Lower leg skin (tissue), 4 donors: ENCODE results near the gene FTH1. TPM values are rescaled to one million over a fixed set of nuclear protein-coding genes. Genes with fewer than 3 reads are reported as not detected.
A peak's percentile ranks its signal among the peaks of the same experiment; 100 is the strongest.

Source experiments
- DNase-seq, 2 donors: peaks; one replicate each; pipeline ENCODE4 v3.0.0-alpha.2; 2019; ENCODE audit warnings: low spot score in 2 of 2
- H3K4me3 ChIP-seq: fragments of 200-600 bp; sonication (generic); 2 replicates; pipeline ENCODE4 v1.5.1; 2017; ENCODE audit warnings: mild to moderate bottlenecking, low read depth; ENCODE audit not compliant: poor library complexity, severe bottlenecking
- CTCF ChIP-seq, 3 donors: fragments of 450-650 bp; IDR thresholded peaks; one replicate each; pipeline ENCODE4 v1.5.1; 2016; ENCODE audit warnings: antibody characterized with exemption in 3 of 3, mild to moderate bottlenecking in 3 of 3, moderate library complexity in 2 of 3
- POLR2A ChIP-seq, 2 donors: fragments of 450-650 bp; IDR thresholded peaks; one replicate each; pipeline ENCODE4 v1.6.1; 2016 to 2017; ENCODE audit warnings: antibody characterized with exemption in 2 of 2, mild to moderate bottlenecking in 1 of 2, moderate library complexity in 1 of 2
- WGBS, 2 donors: methylation state at CpG; one replicate each; pipeline ENCODE4 v1.1.5; 2018; 5-methylcytosine and 5-hydroxymethylcytosine counted together
- intact Hi-C: fragments of 100-400 bp; cut with DNase I; formaldehyde crosslinking; loops from one replicate; pipeline ENCODE4 v1.15.0; 2023; ENCODE audit warnings: low total_unique reads
- total RNA-seq, 4 donors: library from RNA; depleted of rRNA; stranded (reverse); fragments of >200 nt; gene quantifications; one replicate each; pipeline ENCODE4 v1.1.0, GENCODE V29; 2016

Gene FTH1
- total RNA-seq: 1,000 to 10,000 TPM in 1 of 4 donors, 100 to 1,000 TPM in 3; 583 to 1,081 (median 634) TPM

- peak; percentile 90 to 99 for DNase-seq
- intact Hi-C loops: no loop called here
- peak within 1 kb of the TSS; percentile 89 for H3K4me3 ChIP-seq
- TF ChIP-seq CTCF (IDR thresholded peaks at IDR 0.05) (peak in 1 of 3 donors; percentile 30), POLR2A (IDR thresholded peaks at IDR 0.05) (peak in 1 of 2 donors; percentile 97)
- 0% methylated on average over 16 to 43 of the region's 93 CpGs for WGBS, 2 donors
Observed at GRCh38 chr11:61967116-61967923, at the start of gene FTH1. FTH1 (minus strand) TSS chr11:61967634; CDS start chr11:61967425, 209 bp downstream.

DNA sequence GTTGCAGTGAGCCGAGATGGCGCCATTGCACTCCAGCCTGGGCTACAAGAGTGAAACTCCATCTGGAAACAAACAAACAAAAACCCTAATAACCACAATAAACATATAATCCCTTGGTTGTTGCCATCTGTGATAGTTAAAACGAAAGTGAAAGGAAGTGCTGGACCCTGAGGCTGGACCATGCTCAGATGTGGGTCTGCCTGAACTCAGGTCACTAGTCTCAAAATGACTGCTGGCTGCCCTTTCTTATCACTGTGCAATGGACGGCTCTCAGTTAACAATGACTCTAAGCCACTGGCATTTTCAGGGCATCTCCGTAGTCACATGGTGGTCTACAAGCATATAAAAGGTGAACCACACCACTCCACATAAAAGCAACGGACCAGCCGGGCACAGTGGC is 48.2 kb upstream of the FTH1 start:
- WGBS, 2 donors: 90 to 91% methylated on average over 7 of the region's 7 CpGs
- no peak for TF ChIP-seq POLR2A (IDR thresholded peaks at IDR 0.05)
- TF ChIP-seq CTCF (IDR thresholded peaks at IDR 0.05): no peak
- intact Hi-C loops: no loop called here
- H3K4me3 ChIP-seq: no peak overlapping the region
- DNase-seq: no peak

DNA sequence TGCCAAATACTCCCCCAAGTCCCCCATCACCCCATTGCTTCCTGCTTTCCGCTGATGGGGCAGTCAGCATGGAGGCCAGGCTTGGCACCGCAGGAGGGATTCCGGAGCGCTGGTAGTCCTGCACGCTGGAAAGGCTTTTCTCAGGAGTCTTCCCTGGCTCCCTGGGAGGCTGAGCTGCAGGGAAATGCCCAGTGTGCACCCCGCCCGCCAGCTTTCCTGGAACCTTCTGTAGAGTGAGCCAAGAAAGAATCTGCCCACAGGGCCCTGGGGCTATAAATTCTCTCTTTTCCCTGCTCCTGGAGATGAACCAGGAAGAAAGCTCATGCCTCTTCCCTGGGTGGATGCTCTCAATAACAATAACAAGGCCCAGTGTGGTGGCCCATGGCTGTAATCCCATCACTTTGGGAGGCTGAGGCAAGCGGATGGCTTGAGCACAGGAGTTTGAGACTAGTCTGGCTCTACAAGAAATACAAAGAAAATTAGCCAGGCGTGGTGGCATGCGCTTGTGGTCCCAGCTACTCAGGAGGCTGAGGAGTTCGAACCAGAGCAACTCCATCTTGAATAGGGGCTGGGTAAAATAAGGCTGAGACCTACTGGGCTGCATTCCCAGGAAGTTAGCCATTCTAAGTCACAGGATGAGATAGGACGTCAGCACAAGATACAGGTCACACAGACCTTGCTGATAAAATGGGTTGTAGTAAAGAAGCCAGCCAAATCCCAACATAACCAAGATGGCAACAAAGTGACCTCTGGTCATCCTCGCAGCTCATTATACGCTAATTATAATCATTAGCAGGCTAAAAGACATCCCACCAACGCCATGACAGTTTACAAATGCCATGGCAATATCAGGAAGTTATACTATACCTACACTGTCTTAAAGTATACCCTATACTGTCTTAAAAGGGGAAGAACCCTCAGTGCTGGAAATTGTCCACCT is 46.4 kb upstream of the FTH1 start:
- H3K4me3 ChIP-seq: no peak overlapping the region
- 60 to 63% methylated on average over 15 of the region's 15 CpGs for WGBS, 2 donors
- DNase-seq: peak in 1 of 2 donors; percentile 62
- intact Hi-C loops: no loop called here
- TF ChIP-seq CTCF (IDR thresholded peaks at IDR 0.05) (no peak), POLR2A (IDR thresholded peaks at IDR 0.05) (no peak)

DNA sequence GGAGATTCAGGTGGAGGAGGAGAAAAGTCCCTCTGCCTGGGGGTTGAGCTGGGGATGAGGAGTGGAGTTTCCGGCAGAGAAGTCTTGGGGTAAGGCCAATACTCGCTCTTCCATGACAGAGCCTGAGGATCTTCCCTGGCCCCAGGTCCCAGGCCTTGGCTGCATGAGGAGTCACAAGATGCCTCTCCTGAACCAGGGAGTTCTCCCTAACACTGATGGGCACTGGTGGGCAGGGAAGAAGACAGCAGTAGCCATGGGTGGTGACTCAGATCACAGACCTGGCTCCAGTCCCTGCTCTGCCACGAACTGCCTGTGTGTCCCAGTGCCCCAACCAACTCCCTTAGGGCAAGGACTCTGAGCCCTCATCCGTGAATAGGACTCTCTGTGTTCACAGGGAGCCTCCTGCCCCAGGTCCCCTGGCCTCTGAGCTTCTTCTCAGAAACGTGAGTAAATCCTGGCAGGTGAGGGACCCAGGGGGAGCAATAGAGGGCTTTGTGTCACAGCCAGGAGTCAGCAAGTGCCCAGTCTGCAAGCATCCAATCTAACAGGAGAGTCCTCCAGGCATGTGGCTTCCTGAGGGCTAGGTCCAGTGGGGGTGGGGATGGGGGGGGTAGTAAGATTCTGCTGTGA is 45.5 kb upstream of the FTH1 start:
- TF ChIP-seq CTCF (IDR thresholded peaks at IDR 0.05): no peak
- TF ChIP-seq POLR2A (IDR thresholded peaks at IDR 0.05): no peak
- intact Hi-C loops: no loop called here
- peak in 1 of 2 donors; percentile 76 for DNase-seq
- H3K4me3 ChIP-seq: no peak overlapping the region
- WGBS, 2 donors: 27 to 41% methylated on average over 5 of the region's 5 CpGs

- no peak for TF ChIP-seq POLR2A (IDR thresholded peaks at IDR 0.05)
- no peak for TF ChIP-seq CTCF (IDR thresholded peaks at IDR 0.05)
- peak in 1 of 2 donors; percentile 49 for DNase-seq
- H3K4me3 ChIP-seq: no peak overlapping the region
- WGBS, 2 donors: 37 to 66% methylated on average over 3 of the region's 3 CpGs
- intact Hi-C loops: no loop called here
Observed at GRCh38 chr11:62012451-62012831, 45.0 kb upstream of the FTH1 start.
